ENCODE data around the gene SERBP1.
A peak's percentile ranks its signal among the peaks of the same experiment; 100 is the strongest.
"Not testable (repeated sequence)": the region's sequence is repeated elsewhere in the genome, so short reads cannot be mapped to it uniquely, and the experiment has no call there.

Gene SERBP1

DNA sequence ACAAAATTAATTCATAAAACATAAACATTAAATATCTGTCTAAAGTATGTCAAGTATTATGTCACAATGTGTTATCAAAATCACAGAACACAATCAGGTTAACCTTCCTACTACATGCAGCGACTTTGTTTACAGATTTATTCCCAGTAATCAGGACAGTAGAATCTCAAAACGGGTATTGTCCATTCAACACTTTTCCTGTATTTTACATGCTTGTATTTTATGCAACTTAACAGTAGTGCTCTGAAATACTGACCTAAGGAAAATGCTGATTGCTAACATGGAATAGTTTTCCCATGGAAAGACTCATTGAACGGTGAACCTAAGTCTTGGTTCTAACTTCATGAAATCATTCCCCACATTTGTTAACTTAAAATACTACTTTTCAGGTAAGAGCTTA lies 2.3 kb downstream of the SERBP1 start:
- H3K4me3 ChIP-seq (ENCODE audit: low read depth in 1 of 2, low read length in 2 of 2), result peak overlapping the region; percentile 97 to 98
- H3K9ac ChIP-seq (ENCODE audit: low read length), result no peak overlapping the region
- peaks cover 15% of the 10 kb centered on the region for H3K4me1 ChIP-seq (ENCODE audit: insufficient read depth, low read length)
- no peak overlapping the region for H3K27ac ChIP-seq (ENCODE audit: low read depth, low read length)
- no peaks in the 10 kb centered on the region for H3K27me3 ChIP-seq (ENCODE audit: control insufficient read depth in 1 of 2, insufficient read depth in 2 of 2, low read length in 2 of 2)
- peaks cover 29% of the 10 kb centered on the region for H3K36me3 ChIP-seq (ENCODE audit: insufficient read depth, low read length)
- no peaks in the 10 kb centered on the region for H3K9me3 ChIP-seq (ENCODE audit: low read length)

DNA sequence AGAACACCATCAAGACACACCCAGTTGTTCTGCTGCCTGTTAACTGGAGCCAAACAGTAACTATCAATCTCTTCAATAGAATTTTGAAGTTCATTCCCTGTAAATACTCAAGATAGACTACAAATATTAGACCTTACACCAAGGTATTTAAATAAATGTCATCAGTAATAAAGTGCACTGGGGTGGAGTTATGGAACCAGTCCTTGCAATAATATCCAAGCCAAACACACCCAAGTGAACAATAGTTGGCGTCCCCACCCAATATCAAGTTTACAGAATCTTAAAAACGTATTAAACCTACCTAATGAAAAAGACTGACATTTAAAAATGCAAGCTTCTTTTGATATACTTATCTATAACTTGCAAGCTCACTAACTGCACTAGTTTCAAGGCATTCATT lies 2.7 kb downstream of the SERBP1 start:
- H3K36me3 ChIP-seq (ENCODE audit: insufficient read depth, low read length), result peaks cover 34% of the 10 kb centered on the region
- H3K27ac ChIP-seq (ENCODE audit: low read depth, low read length), result no peak overlapping the region
- no peaks in the 10 kb centered on the region for H3K27me3 ChIP-seq (ENCODE audit: control insufficient read depth in 1 of 2, insufficient read depth in 2 of 2, low read length in 2 of 2)
- H3K4me1 ChIP-seq (ENCODE audit: insufficient read depth, low read length), result peaks cover 15% of the 10 kb centered on the region
- H3K9ac ChIP-seq (ENCODE audit: low read length), result no peak overlapping the region
- H3K4me3 ChIP-seq (ENCODE audit: low read depth in 1 of 2, low read length in 2 of 2), result peak overlapping the region in 1 of 2 donors; percentile 98
- H3K9me3 ChIP-seq (ENCODE audit: low read length), result no peaks in the 10 kb centered on the region

DNA sequence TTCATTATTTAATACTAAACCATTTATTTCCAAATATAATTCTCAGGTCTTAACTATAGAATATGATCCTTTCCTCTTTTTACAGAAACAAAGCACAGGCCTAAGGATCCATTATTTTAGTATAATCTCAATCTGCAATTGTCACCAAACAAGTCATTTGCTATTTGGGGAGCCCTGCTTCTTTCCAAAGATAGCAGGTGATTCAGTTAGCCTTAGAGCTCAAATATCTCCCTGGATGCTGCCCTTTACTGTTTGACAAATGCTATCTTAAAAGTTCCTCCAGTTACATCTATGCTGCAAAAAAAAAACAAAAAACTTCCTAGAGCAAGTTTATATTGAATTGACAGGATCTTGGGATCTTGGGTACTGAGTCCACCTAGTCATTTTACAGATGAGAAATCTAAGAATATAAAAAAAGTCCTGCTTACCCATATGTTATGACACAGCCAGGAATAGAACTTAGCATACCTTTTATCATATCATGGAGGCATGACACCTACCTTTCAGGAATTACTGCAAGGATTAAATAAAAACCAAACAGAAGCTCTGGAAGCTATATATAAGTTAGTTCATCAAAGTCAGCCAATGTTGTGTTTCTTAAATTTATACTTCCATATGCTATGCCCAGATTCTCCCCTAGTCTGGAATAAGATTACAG lies 9.2 kb downstream of the SERBP1 start:
- H3K9ac ChIP-seq (ENCODE audit: low read length), result no peak overlapping the region
- H3K9me3 ChIP-seq (ENCODE audit: low read length), result no peaks in the 10 kb centered on the region
- no peak overlapping the region for H3K4me3 ChIP-seq (ENCODE audit: low read depth in 1 of 2, low read length in 2 of 2)
- H3K27me3 ChIP-seq (ENCODE audit: control insufficient read depth in 1 of 2, insufficient read depth in 2 of 2, low read length in 2 of 2), result no peaks in the 10 kb centered on the region
- no peak overlapping the region for H3K27ac ChIP-seq (ENCODE audit: low read depth, low read length)
- H3K36me3 ChIP-seq (ENCODE audit: insufficient read depth, low read length), result peaks cover 66% of the 10 kb centered on the region
- no peaks in the 10 kb centered on the region for H3K4me1 ChIP-seq (ENCODE audit: insufficient read depth, low read length)

DNA sequence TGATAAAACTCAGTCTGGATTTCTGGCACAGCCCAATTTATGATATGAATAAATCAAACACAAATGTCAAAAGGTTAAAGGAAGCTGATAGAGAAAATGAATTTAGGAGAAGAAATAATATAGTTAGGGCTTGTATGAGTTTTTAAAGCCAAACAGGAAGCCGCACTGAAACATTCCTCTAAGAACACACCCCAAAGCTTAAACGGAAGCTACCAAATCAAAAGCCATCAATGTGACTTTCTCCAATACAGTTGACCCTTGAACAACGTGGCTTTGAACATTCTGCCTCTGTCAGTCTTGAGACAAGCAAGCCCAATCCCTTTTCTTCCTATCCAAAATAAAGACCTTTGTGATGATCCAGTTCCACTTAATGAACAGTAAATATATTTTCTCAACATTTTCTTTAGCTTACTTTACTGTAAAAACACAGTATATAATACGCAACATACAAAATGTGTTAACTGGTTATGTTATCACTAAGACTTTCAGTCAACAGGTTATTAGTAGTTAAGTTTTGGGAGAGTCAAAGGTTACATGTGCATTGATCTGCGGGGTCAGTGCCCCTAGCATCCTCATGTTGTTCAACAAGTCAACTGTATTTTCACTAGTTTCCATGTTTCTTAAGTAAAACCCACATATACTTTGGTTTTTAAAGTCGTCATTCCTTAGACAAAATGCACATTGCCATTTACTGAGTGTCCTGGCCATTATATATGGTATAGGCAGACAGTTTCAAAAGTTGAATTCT lies 11.2 kb downstream of the SERBP1 start:
- no peak overlapping the region for H3K27ac ChIP-seq (ENCODE audit: low read depth, low read length)
- H3K9ac ChIP-seq (ENCODE audit: low read length), result no peak overlapping the region
- H3K27me3 ChIP-seq (ENCODE audit: control insufficient read depth in 1 of 2, insufficient read depth in 2 of 2, low read length in 2 of 2), result no peaks in the 10 kb centered on the region
- no peaks in the 10 kb centered on the region for H3K4me1 ChIP-seq (ENCODE audit: insufficient read depth, low read length)
- no peak overlapping the region for H3K4me3 ChIP-seq (ENCODE audit: low read depth in 1 of 2, low read length in 2 of 2)
- H3K9me3 ChIP-seq (ENCODE audit: low read length), result no peaks in the 10 kb centered on the region
- H3K36me3 ChIP-seq (ENCODE audit: insufficient read depth, low read length), result peaks cover 67% of the 10 kb centered on the region

DNA sequence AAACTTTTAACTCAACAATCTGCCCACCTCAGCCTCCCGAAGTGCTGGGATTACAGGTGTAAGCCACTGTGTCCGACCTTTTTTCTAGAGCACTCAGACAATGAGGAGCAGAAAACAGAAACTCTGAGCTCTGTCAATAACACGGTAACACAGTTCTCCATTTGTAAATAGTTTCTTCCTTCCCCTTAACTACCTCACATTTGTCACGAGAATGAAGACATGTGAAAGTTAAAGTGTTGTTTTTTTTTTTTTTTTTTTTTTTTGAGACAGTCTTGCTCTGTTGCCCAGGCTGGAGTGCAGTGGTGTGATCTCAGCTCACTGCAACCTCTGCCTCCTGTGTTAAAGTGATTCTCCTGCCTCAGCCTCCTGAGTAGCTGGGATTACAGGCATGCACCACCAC lies 12.5 kb downstream of the SERBP1 start:
- not testable (repeated sequence) for H3K27me3 ChIP-seq (ENCODE audit: control insufficient read depth in 1 of 2, insufficient read depth in 2 of 2, low read length in 2 of 2); H3K4me3 ChIP-seq (ENCODE audit: low read depth in 1 of 2, low read length in 2 of 2); H3K9ac ChIP-seq (ENCODE audit: low read length); H3K27ac ChIP-seq (ENCODE audit: low read depth, low read length); H3K9me3 ChIP-seq (ENCODE audit: low read length); H3K4me1 ChIP-seq (ENCODE audit: insufficient read depth, low read length)
- H3K36me3 ChIP-seq (ENCODE audit: insufficient read depth, low read length), result peaks cover 59% of the 10 kb centered on the region

DNA sequence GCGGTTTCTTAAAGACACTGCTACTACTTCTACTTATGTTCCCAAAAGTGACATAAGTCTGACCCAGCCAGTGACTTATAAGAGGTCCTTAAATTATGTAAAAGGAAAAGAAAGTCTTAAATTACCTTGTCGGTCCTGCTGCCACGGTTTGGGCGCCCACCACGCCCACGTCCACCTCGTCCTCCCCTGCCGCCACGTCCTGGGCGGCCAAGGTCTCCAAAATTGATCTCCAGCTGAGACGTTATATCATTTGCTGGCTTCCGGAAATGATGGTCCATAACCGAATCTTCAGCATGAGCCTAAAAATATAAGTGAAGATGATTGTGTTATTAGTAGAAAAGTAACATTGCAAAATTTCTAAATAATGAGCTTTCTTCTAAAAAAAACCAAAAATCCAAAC lies 15.2 kb downstream of the SERBP1 start:
- H3K9me3 ChIP-seq (ENCODE audit: low read length), result no peaks in the 10 kb centered on the region
- no peaks in the 10 kb centered on the region for H3K4me1 ChIP-seq (ENCODE audit: insufficient read depth, low read length)
- peaks cover 42% of the 10 kb centered on the region for H3K36me3 ChIP-seq (ENCODE audit: insufficient read depth, low read length)
- H3K9ac ChIP-seq (ENCODE audit: low read length), result no peak overlapping the region
- H3K27ac ChIP-seq (ENCODE audit: low read depth, low read length), result no peak overlapping the region
- H3K4me3 ChIP-seq (ENCODE audit: low read depth in 1 of 2, low read length in 2 of 2), result no peak overlapping the region
- no peaks in the 10 kb centered on the region for H3K27me3 ChIP-seq (ENCODE audit: control insufficient read depth in 1 of 2, insufficient read depth in 2 of 2, low read length in 2 of 2)

DNA sequence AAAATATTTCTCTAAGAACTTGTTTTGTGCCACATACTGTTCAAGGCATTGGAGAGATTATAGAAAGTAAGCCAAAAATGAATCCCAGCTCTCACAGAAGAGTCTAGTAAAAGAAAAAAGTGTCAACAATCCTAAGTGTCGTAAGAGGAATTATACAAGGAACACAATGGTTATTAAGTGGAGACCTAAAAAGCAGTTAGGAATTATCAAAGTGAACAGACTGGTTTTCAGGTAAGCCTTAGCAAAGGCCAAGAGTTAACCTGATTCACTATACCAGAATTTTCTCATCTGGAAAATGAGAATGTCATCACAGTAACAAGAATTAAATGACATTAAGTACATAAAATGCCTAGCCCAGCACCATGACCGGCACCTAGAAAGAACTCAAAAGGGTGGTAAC lies 15.6 kb downstream of the SERBP1 start:
- H3K27me3 ChIP-seq (ENCODE audit: control insufficient read depth in 1 of 2, insufficient read depth in 2 of 2, low read length in 2 of 2), result no peaks in the 10 kb centered on the region
- no peaks in the 10 kb centered on the region for H3K4me1 ChIP-seq (ENCODE audit: insufficient read depth, low read length)
- H3K36me3 ChIP-seq (ENCODE audit: insufficient read depth, low read length), result peaks cover 40% of the 10 kb centered on the region
- no peaks in the 10 kb centered on the region for H3K9me3 ChIP-seq (ENCODE audit: low read length)
- no peak overlapping the region for H3K27ac ChIP-seq (ENCODE audit: low read depth, low read length)
- no peak overlapping the region for H3K9ac ChIP-seq (ENCODE audit: low read length)
- no peak overlapping the region for H3K4me3 ChIP-seq (ENCODE audit: low read depth in 1 of 2, low read length in 2 of 2)

DNA sequence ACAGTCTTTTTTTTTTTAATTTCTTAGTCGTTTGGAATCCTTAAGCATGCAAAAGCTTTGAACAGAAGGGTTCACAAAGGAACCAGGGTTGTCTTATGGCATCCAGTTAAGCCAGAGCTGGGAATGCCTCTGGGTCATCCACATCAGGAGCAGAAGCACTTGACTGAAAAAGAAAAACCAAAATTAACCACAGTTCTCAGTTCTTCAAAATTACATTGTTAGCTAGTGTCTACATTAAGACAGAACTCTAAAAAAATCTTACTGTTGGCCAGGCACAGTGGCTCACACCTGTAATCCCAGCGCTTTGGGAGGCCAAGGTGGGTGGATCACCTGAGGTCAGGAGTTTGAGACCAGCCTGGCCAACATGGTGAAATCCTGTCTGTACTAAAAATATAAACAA lies 17.1 kb downstream of the SERBP1 start:
- not testable (repeated sequence) for H3K27ac ChIP-seq (ENCODE audit: low read depth, low read length); H3K4me1 ChIP-seq (ENCODE audit: insufficient read depth, low read length); H3K4me3 ChIP-seq (ENCODE audit: low read depth in 1 of 2, low read length in 2 of 2); H3K9ac ChIP-seq (ENCODE audit: low read length); H3K9me3 ChIP-seq (ENCODE audit: low read length); H3K27me3 ChIP-seq (ENCODE audit: control insufficient read depth in 1 of 2, insufficient read depth in 2 of 2, low read length in 2 of 2)
- peaks cover 31% of the 10 kb centered on the region for H3K36me3 ChIP-seq (ENCODE audit: insufficient read depth, low read length)

DNA sequence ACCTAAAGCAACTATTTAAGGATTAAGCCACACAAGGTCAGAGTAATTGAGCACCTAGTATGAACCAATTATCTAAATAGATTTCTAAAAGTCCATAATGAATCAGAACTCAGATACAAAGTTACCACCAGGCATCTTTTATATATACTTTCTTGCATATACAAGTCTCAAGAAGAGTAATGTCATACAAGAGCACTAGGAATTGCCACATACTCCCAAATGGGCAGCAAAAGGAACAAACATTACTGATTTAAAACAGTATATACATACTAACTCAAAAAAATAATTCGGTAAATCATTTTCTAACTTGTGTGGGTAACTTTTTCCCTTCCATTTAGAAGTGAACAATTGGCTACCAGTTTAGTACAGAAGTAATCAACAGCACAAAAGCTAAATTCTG lies 22.1 kb downstream of the SERBP1 start:
- H3K27ac ChIP-seq (ENCODE audit: low read depth, low read length), result no peak overlapping the region
- no peaks in the 10 kb centered on the region for H3K9me3 ChIP-seq (ENCODE audit: low read length)
- no peak overlapping the region for H3K4me3 ChIP-seq (ENCODE audit: low read depth in 1 of 2, low read length in 2 of 2)
- H3K4me1 ChIP-seq (ENCODE audit: insufficient read depth, low read length), result no peaks in the 10 kb centered on the region
- H3K9ac ChIP-seq (ENCODE audit: low read length), result no peak overlapping the region
- H3K36me3 ChIP-seq (ENCODE audit: insufficient read depth, low read length), result peaks cover 9% of the 10 kb centered on the region
- no peaks in the 10 kb centered on the region for H3K27me3 ChIP-seq (ENCODE audit: control insufficient read depth in 1 of 2, insufficient read depth in 2 of 2, low read length in 2 of 2)

DNA sequence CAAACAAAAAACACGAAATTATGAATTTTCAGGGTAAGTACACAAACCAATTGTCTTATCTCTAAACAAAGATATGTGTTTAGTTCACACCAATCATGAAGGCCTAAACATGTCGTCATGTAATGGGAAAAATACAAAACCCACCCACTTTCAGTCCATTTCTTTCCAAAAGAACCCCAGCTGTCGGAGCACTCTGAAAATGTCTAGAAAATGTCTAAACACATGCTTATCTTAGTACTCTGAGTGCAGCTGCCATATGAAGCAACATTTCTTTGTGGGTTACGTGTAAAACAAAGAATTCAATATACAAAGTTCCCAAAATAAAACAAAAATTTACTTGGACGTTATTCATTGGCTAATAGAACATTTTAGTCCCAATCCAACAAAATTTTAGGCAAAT lies 22.7 kb downstream of the SERBP1 start:
- H3K9ac ChIP-seq (ENCODE audit: low read length), result no peak overlapping the region
- H3K27me3 ChIP-seq (ENCODE audit: control insufficient read depth in 1 of 2, insufficient read depth in 2 of 2, low read length in 2 of 2), result no peaks in the 10 kb centered on the region
- peaks cover 9% of the 10 kb centered on the region for H3K36me3 ChIP-seq (ENCODE audit: insufficient read depth, low read length)
- no peaks in the 10 kb centered on the region for H3K4me1 ChIP-seq (ENCODE audit: insufficient read depth, low read length)
- H3K9me3 ChIP-seq (ENCODE audit: low read length), result no peaks in the 10 kb centered on the region
- H3K4me3 ChIP-seq (ENCODE audit: low read depth in 1 of 2, low read length in 2 of 2), result no peak overlapping the region
- H3K27ac ChIP-seq (ENCODE audit: low read depth, low read length), result no peak overlapping the region

DNA sequence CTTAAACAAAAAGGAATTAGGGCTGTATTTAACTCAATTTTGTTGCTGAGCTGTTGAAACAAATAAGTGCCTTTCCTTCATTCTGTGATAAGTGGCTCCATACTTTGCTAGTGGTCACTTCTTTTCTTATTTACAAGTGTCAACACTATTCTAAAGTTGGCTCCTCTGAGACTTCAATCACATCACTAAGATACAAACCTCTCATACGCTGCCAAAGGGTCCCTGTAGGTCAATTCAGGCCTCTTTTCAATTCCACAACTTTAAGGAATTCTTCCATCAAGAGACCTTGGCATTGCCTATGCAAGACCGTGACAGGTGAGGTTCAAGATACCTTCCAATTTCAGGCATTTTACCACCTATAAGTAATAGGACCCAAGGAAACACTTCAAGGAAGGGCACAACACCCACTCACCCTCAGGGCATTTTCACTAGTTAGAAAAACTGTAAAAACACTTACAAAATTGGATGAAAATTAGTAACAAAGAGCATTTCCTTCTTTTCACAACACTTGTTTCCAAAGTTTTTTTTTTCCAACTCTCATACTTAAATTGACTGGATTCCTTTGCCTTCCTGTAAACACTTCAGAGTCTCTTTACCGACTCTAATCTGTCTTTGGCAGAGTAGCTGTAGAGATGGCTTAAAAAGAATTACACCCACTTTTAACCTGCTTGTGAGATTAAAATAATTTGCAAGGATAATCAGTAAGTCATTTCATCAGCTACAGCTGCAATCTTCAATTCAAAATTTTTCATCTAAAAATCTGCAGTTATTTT lies 24.5 kb downstream of the SERBP1 start:
- Histone ChIP-seq H3K4me3 (ENCODE audit: low read depth in 1 of 2, low read length in 2 of 2) (no peak overlapping the region), H3K27me3 (ENCODE audit: control insufficient read depth in 1 of 2, insufficient read depth in 2 of 2, low read length in 2 of 2) (no peaks in the 10 kb centered on the region), H3K27ac (ENCODE audit: low read depth, low read length) (no peak overlapping the region), H3K9me3 (ENCODE audit: low read length) (no peaks in the 10 kb centered on the region), H3K9ac (ENCODE audit: low read length) (no peak overlapping the region), H3K36me3 (ENCODE audit: insufficient read depth, low read length) (no peaks in the 10 kb centered on the region), H3K4me1 (ENCODE audit: insufficient read depth, low read length) (no peaks in the 10 kb centered on the region)

Data from muscle layer of colon (tissue), 2 donors.